ENCODE measurements around the gene ERBIN.

ERBIN gene

GRCh38 chr5:65999061-65999723, 72.8 kb downstream of the ERBIN start:
- Histone ChIP-seq H3K9ac (ENCODE audit: low read length) (no peak overlapping the region), H3K4me3 (ENCODE audit: insufficient read depth, low read length, poor library complexity, severe bottlenecking) (no peak overlapping the region), H3K36me3 (ENCODE audit: low read length) (peaks cover 19% of the 10 kb centered on the region), H3K4me2 (ENCODE audit: low read depth, low read length, poor library complexity, severe bottlenecking) (no peak overlapping the region), H3K79me2 (ENCODE audit: insufficient read depth, low read length) (peaks cover 72% of the 10 kb centered on the region), H3K27me3 (ENCODE audit: low read length) (no peaks in the 10 kb centered on the region), H3K9me3 (ENCODE audit: insufficient read depth, low read length) (no peaks in the 10 kb centered on the region), H3K27ac (ENCODE audit: low read depth, low read length) (no peak overlapping the region), H2AFZ (ENCODE audit: low read depth, low read length, severe bottlenecking) (no peak overlapping the region), H4K20me1 (ENCODE audit: low read depth, low read length) (no peaks in the 10 kb centered on the region), H3K9me2 (replicated peaks; ENCODE audit: insufficient read depth, low read length) (no peaks in the 10 kb centered on the region), H3F3A (ENCODE audit: insufficient read depth) (peaks cover 6% of the 10 kb centered on the region; the same call in 1 of the 2 replicates)
- no peak for TF ChIP-seq EZH2phosphoT487 (conservative IDR thresholded peaks at IDR 0.05; ENCODE audit: low read length)
- TF ChIP-seq, protein P1, sequence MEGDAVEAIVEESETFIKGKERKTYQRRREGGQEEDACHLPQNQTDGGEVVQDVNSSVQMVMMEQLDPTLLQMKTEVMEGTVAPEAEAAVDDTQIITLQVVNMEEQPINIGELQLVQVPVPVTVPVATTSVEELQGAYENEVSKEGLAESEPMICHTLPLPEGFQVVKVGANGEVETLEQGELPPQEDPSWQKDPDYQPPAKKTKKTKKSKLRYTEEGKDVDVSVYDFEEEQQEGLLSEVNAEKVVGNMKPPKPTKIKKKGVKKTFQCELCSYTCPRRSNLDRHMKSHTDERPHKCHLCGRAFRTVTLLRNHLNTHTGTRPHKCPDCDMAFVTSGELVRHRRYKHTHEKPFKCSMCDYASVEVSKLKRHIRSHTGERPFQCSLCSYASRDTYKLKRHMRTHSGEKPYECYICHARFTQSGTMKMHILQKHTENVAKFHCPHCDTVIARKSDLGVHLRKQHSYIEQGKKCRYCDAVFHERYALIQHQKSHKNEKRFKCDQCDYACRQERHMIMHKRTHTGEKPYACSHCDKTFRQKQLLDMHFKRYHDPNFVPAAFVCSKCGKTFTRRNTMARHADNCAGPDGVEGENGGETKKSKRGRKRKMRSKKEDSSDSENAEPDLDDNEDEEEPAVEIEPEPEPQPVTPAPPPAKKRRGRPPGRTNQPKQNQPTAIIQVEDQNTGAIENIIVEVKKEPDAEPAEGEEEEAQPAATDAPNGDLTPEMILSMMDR (IDR thresholded peaks at IDR 0.05; ENCODE audit: insufficient read depth, low read length, poor library complexity, severe bottlenecking) = no peak

GRCh38 chr5:66001952-66002351, 75.6 kb downstream of the ERBIN start:
- no peaks in the 10 kb centered on the region for H4K20me1 ChIP-seq (ENCODE audit: low read depth, low read length)
- H3K36me3 ChIP-seq (ENCODE audit: low read length) = peaks cover 16% of the 10 kb centered on the region

GRCh38 chr5:66002415-66002814, 76.0 kb downstream of the ERBIN start:
- peaks cover 56% of the 10 kb centered on the region for H3K79me2 ChIP-seq (ENCODE audit: insufficient read depth, low read length)

More at GRCh38 chr5:66001952-66002351, 75.6 kb downstream of the ERBIN start:
- no peaks in the 10 kb centered on the region for H3K27me3 ChIP-seq (ENCODE audit: low read length)
- H3F3A ChIP-seq (ENCODE audit: insufficient read depth) = peaks cover 4% of the 10 kb centered on the region; the same call in 1 of the 2 replicates
- no peak overlapping the region for H3K9ac ChIP-seq (ENCODE audit: low read length)
- H3K9me2 ChIP-seq (replicated peaks; ENCODE audit: insufficient read depth, low read length) = no peaks in the 10 kb centered on the region
- no peak overlapping the region for H3K4me2 ChIP-seq (ENCODE audit: low read depth, low read length, poor library complexity, severe bottlenecking)
- H3K4me3 ChIP-seq (ENCODE audit: insufficient read depth, low read length, poor library complexity, severe bottlenecking) = no peak overlapping the region
- H3K27ac ChIP-seq (ENCODE audit: low read depth, low read length) = no peak overlapping the region
- peaks cover 61% of the 10 kb centered on the region for H3K79me2 ChIP-seq (ENCODE audit: insufficient read depth, low read length)
- TF ChIP-seq EZH2phosphoT487 (conservative IDR thresholded peaks at IDR 0.05; ENCODE audit: low read length) = no peak
- TF ChIP-seq, protein P1 (IDR thresholded peaks at IDR 0.05; ENCODE audit: insufficient read depth, low read length, poor library complexity, severe bottlenecking) = no peak
- H3K9me3 ChIP-seq (ENCODE audit: insufficient read depth, low read length) = no peaks in the 10 kb centered on the region
- H2AFZ ChIP-seq (ENCODE audit: low read depth, low read length, severe bottlenecking) = no peak overlapping the region

More at GRCh38 chr5:66002415-66002814, 76.0 kb downstream of the ERBIN start:
- no peak overlapping the region for H2AFZ ChIP-seq (ENCODE audit: low read depth, low read length, severe bottlenecking)
- no peak overlapping the region for H3K27ac ChIP-seq (ENCODE audit: low read depth, low read length)
- no peaks in the 10 kb centered on the region for H3K9me3 ChIP-seq (ENCODE audit: insufficient read depth, low read length)
- no peaks in the 10 kb centered on the region for H3K27me3 ChIP-seq (ENCODE audit: low read length)
- TF ChIP-seq EZH2phosphoT487 (conservative IDR thresholded peaks at IDR 0.05; ENCODE audit: low read length) = no peak
- TF ChIP-seq, protein P1 (IDR thresholded peaks at IDR 0.05; ENCODE audit: insufficient read depth, low read length, poor library complexity, severe bottlenecking) = no peak
- peaks cover 4% of the 10 kb centered on the region; the same call in 1 of the 2 replicates for H3F3A ChIP-seq (ENCODE audit: insufficient read depth)
- H4K20me1 ChIP-seq (ENCODE audit: low read depth, low read length) = no peaks in the 10 kb centered on the region
- no peaks in the 10 kb centered on the region for H3K9me2 ChIP-seq (replicated peaks; ENCODE audit: insufficient read depth, low read length)
- no peak overlapping the region for H3K9ac ChIP-seq (ENCODE audit: low read length)
- H3K36me3 ChIP-seq (ENCODE audit: low read length) = peaks cover 16% of the 10 kb centered on the region
- no peak overlapping the region for H3K4me2 ChIP-seq (ENCODE audit: low read depth, low read length, poor library complexity, severe bottlenecking)
- no peak overlapping the region for H3K4me3 ChIP-seq (ENCODE audit: insufficient read depth, low read length, poor library complexity, severe bottlenecking)
